ENCODE measurements around the gene COPS7B. TPM values are rescaled to one million over a fixed set of nuclear protein-coding genes. Genes with fewer than 3 reads are reported as not detected.

COPS7B gene
- polyA plus RNA-seq, 1 experiment = 52.7 TPM

- peak; percentile 72 for DNase-seq (ENCODE audit: low read depth)
- peaks cover 5% of the 10 kb centered on the region for H3K36me3 ChIP-seq (ENCODE audit: control insufficient read depth, insufficient read depth, low read length)
- POLR2A ChIA-PET = no interaction called here
- H3K4me3 ChIP-seq (ENCODE audit: low read depth, low read length) = no peak overlapping the region
- TF ChIP-seq CTCF (IDR thresholded peaks at IDR 0.05; ENCODE audit: insufficient read depth, low read depth, low read length) = no peak
- CTCF ChIA-PET = interaction anchor here (0.7 to 3.2 kb wide), 6 partner anchors 10 to 658 kb away, joined by 3 to 21 read pairs (median 4); no protein-coding TSS in a partner anchor
- H3K27me3 ChIP-seq (ENCODE audit: control insufficient read depth, insufficient read depth, low read length) = no peaks in the 10 kb centered on the region
These were observed 24.7 kb downstream of the COPS7B start for GRCh38 chr2:231810905-231811304.

- CTCF ChIA-PET = interaction anchor here (0.9 to 2.0 kb wide), 2 partner anchors 9 to 16 kb away, joined by 4 to 6 read pairs; no protein-coding TSS in a partner anchor
- no peaks in the 10 kb centered on the region for H3K36me3 ChIP-seq (ENCODE audit: control insufficient read depth, insufficient read depth, low read length)
- POLR2A ChIA-PET = no interaction called here
- peaks cover 2% of the 10 kb centered on the region; the same call in 1 of the 2 replicates for H3K27me3 ChIP-seq (ENCODE audit: control insufficient read depth, insufficient read depth, low read length)
- no peak for TF ChIP-seq CTCF (IDR thresholded peaks at IDR 0.05; ENCODE audit: insufficient read depth, low read depth, low read length)
- no peak overlapping the region for H3K4me3 ChIP-seq (ENCODE audit: low read depth, low read length)
- DNase-seq (ENCODE audit: low read depth) = no peak
These were observed 30.2 kb downstream of the COPS7B start for GRCh38 chr2:231816327-231817026.

DNA sequence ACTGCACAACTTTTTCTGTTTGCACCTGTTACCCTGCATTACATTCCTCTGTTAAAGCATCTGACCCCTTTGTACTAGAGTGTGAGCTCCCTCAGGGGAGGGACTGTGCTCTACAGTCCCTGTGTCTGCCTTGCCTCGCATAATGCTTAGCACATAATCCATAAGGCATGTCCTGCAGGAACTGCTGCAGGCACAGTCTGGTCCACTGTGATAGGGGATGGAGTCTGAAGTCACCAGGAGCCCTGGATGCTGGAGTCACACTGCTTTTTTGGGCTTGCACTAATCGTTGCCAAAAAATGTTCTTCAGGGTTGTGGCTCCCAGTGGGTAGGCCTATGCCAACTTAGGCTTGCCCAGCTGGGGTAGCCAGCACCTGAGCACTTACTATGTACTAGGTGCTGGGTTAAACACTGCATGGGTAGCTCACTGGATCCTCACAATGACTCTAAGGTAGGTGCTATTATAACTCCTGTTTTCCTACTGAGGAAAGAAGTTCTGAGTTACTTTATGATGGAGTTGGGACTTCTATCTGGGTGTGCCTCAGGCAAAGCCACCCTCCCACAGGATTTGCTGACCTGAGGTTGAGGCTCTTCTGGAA lies 33.3 kb downstream of the COPS7B start:
- TF ChIP-seq CTCF (IDR thresholded peaks at IDR 0.05; ENCODE audit: insufficient read depth, low read depth, low read length) = no peak
- DNase-seq (ENCODE audit: low read depth) = no peak
- Histone ChIP-seq H3K36me3 (ENCODE audit: control insufficient read depth, insufficient read depth, low read length) (no peaks in the 10 kb centered on the region), H3K4me3 (ENCODE audit: low read depth, low read length) (no peak overlapping the region), H3K27me3 (ENCODE audit: control insufficient read depth, insufficient read depth, low read length) (peaks cover 6% of the 10 kb centered on the region; the same call in 1 of the 2 replicates)
- POLR2A ChIA-PET = no interaction called here
- CTCF ChIA-PET = interaction anchor here (0.9 kb wide), 1 partner anchor 37 kb away, joined by 3 read pairs; no protein-coding TSS in a partner anchor

DNA sequence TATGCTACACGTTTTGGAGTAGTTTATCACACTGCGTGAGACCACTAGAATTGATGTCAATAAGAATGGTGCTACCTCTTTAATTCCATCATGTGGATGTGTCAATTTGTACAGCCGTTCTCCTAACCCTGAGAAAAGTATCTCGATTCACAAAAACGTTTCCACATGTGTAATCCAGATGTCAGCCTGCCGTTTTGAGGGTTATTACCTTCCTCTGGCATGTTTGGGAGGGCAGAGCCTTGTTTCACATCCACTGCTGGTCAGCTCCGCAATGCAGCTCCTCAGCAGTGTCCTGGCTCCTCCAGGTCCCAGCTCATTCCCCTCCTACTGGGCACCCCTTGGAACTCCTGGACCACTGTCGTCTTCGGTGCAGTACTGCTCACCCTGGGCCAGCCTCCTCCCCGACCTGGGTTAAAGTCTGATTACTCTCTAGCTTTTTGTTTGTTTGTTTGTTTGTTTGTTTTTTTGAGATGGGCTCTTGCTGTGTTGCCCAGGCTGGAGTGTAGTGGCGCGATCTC lies 34.6 kb downstream of the COPS7B start:
- Histone ChIP-seq H3K27me3 (ENCODE audit: control insufficient read depth, insufficient read depth, low read length) (peaks cover 6% of the 10 kb centered on the region; the same call in 1 of the 2 replicates), H3K36me3 (ENCODE audit: control insufficient read depth, insufficient read depth, low read length) (no peaks in the 10 kb centered on the region), H3K4me3 (ENCODE audit: low read depth, low read length) (no peak overlapping the region)
- ChIA-PET CTCF (interaction anchor here (0.6 to 1.6 kb wide), 4 partner anchors 10 to 630 kb away, joined by 3 to 5 read pairs (median 4); no protein-coding TSS in a partner anchor), POLR2A (no interaction called here)
- no peak for TF ChIP-seq CTCF (IDR thresholded peaks at IDR 0.05; ENCODE audit: insufficient read depth, low read depth, low read length)
- DNase-seq (ENCODE audit: low read depth) = no peak

DNA sequence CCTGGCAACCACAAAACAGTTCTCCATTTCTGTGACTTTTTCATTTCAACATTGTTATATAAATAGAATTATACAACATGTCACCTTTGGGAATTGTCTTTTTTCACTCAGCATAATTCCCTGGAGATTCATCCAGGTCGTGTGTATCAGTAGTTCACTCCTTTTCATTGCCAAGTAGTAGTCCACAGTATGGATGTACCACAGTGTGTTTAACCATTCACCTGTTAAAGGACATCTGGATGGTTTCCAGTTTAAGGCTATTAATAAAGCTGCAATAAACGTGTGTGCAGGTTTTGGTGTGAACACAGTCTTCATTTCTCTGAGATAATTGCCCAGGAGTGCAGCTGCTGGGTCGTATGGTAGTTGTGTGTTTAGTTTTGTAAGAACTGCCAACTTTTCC lies 35.7 kb downstream of the COPS7B start:
- DNase-seq (ENCODE audit: low read depth) = no peak
- H3K4me3 ChIP-seq (ENCODE audit: low read depth, low read length) = no peak overlapping the region
- CTCF ChIA-PET = interaction anchor here (1.0 to 1.6 kb wide), 3 partner anchors 11 to 30 kb away, joined by 3 to 5 read pairs (median 4); no protein-coding TSS in a partner anchor
- peaks cover 6% of the 10 kb centered on the region; the same call in 1 of the 2 replicates for H3K27me3 ChIP-seq (ENCODE audit: control insufficient read depth, insufficient read depth, low read length)
- TF ChIP-seq CTCF (IDR thresholded peaks at IDR 0.05; ENCODE audit: insufficient read depth, low read depth, low read length) = no peak
- H3K36me3 ChIP-seq (ENCODE audit: control insufficient read depth, insufficient read depth, low read length) = no peaks in the 10 kb centered on the region
- POLR2A ChIA-PET = no interaction called here
